ENCODE data around the gene MRPL24. TPM values are rescaled to one million over a fixed set of nuclear protein-coding genes. Genes with fewer than 3 reads are reported as not detected.

Gene MRPL24
- total and polyA plus RNA-seq, 8 donors, result 39.8 to 68.6 (median 48.3) TPM

- DNase-seq (peak in 1 of 6 donors; percentile 51), ATAC-seq (peak in 2 of 4 donors; percentile 29 to 46), FAIRE-seq (no peak)
- H3K27ac ChIP-seq, result no peak overlapping the region
- WGBS, 2 donors, result 76 to 80% methylated on average over 12 of the region's 12 CpGs
- no peaks in the 10 kb centered on the region for H3K36me3 ChIP-seq
- no peaks in the 10 kb centered on the region for H3K9me3 ChIP-seq
- no peak overlapping the region for H3K4me3 ChIP-seq
- intact Hi-C loops (cut with DNase I), result loop anchor here in 2 of 3 donors (5.0 kb wide), 1 partner anchor 33 kb away; the partner anchor contains the start of genes ISG20L2 (in 2 of the 2) and METTL25B (in 2 of the 2)
- peaks cover 5 to 12% (median 9%) of the 10 kb centered on the region in 3 donors for H3K4me1 ChIP-seq
- no peaks in the 10 kb centered on the region for H3K27me3 ChIP-seq
- no peak for TF ChIP-seq CTCF (IDR thresholded peaks at IDR 0.05)
These were observed 46.8 kb downstream of the MRPL24 start for GRCh38 chr1:156693848-156694689.

- FAIRE-seq, result no peak
- Histone ChIP-seq H3K4me1 (peaks cover 5 to 12% (median 9%) of the 10 kb centered on the region in 3 donors), H3K27ac (no peak overlapping the region), H3K36me3 (no peaks in the 10 kb centered on the region), H3K9me3 (no peaks in the 10 kb centered on the region), H3K27me3 (no peaks in the 10 kb centered on the region), H3K4me3 (no peak overlapping the region)
- peak; percentile 80 to 85 (median 84) for ATAC-seq
- WGBS, 2 donors, result 50 to 60% methylated on average over 14 to 16 of the region's 16 CpGs
- intact Hi-C loops (cut with DNase I), result loop anchor here in 2 of 3 donors (5.0 kb wide), 1 partner anchor 34 kb away; the partner anchor contains the start of genes ISG20L2 (in 2 of the 2) and METTL25B (in 2 of the 2)
- DNase-seq, result peak; percentile 24 to 81 (median 71)
- TF ChIP-seq CTCF (IDR thresholded peaks at IDR 0.05), result no peak
These were observed 47.7 kb downstream of the MRPL24 start for GRCh38 chr1:156692925-156693847.

GRCh38 chr1:156692441-156692924, 48.4 kb downstream of the MRPL24 start:
- Histone ChIP-seq H3K36me3 (no peaks in the 10 kb centered on the region), H3K9me3 (no peaks in the 10 kb centered on the region), H3K4me1 (peaks cover 5 to 12% (median 9%) of the 10 kb centered on the region in 3 donors), H3K4me3 (no peak overlapping the region), H3K27me3 (no peaks in the 10 kb centered on the region), H3K27ac (no peak overlapping the region)
- intact Hi-C loops (cut with DNase I), result loop anchor here in 2 of 3 donors (5.0 kb wide), 1 partner anchor 35 kb away; the partner anchor contains the start of genes ISG20L2 (in 2 of the 2) and METTL25B (in 2 of the 2)
- DNase-seq (peak in 1 of 6 donors; percentile 61), FAIRE-seq (no peak), ATAC-seq (peak; percentile 52 to 60 (median 60))
- WGBS, 2 donors, result 20 to 24% methylated on average over 13 of the region's 13 CpGs
- no peak for TF ChIP-seq CTCF (IDR thresholded peaks at IDR 0.05)

GRCh38 chr1:156691665-156692440, 49.0 kb downstream of the MRPL24 start:
- Histone ChIP-seq H3K36me3 (no peaks in the 10 kb centered on the region), H3K9me3 (no peaks in the 10 kb centered on the region), H3K4me3 (no peak overlapping the region), H3K27ac (no peak overlapping the region), H3K27me3 (no peaks in the 10 kb centered on the region), H3K4me1 (peaks cover 5 to 12% (median 9%) of the 10 kb centered on the region in 3 donors)
- no peak for FAIRE-seq
- no peak for ATAC-seq
- 63 to 67% methylated on average over 20 of the region's 20 CpGs for WGBS, 2 donors
- intact Hi-C loops (cut with DNase I), result loop anchor here in 2 of 3 donors (5.0 kb wide), 1 partner anchor 35 kb away; the partner anchor contains the start of genes ISG20L2 (in 2 of the 2) and METTL25B (in 2 of the 2)
- no peak for TF ChIP-seq CTCF (IDR thresholded peaks at IDR 0.05)
- DNase-seq, result peak in 1 of 6 donors; percentile 47
